Activated CD8-positive, alpha-beta memory T cell treated with anti-CD3 and anti-CD28 coated beads, Interleukin-2, amount 50 U/mL, for 24 hours (primary cell): Measurements from ENCODE around the gene PPP6R1.

Experiments
- DNase-seq: peaks from one replicate; pipeline ENCODE4 v3.0.0-alpha.2; 2020; ENCODE audit errors: extremely low read depth

The PPP6R1 gene, protein sequence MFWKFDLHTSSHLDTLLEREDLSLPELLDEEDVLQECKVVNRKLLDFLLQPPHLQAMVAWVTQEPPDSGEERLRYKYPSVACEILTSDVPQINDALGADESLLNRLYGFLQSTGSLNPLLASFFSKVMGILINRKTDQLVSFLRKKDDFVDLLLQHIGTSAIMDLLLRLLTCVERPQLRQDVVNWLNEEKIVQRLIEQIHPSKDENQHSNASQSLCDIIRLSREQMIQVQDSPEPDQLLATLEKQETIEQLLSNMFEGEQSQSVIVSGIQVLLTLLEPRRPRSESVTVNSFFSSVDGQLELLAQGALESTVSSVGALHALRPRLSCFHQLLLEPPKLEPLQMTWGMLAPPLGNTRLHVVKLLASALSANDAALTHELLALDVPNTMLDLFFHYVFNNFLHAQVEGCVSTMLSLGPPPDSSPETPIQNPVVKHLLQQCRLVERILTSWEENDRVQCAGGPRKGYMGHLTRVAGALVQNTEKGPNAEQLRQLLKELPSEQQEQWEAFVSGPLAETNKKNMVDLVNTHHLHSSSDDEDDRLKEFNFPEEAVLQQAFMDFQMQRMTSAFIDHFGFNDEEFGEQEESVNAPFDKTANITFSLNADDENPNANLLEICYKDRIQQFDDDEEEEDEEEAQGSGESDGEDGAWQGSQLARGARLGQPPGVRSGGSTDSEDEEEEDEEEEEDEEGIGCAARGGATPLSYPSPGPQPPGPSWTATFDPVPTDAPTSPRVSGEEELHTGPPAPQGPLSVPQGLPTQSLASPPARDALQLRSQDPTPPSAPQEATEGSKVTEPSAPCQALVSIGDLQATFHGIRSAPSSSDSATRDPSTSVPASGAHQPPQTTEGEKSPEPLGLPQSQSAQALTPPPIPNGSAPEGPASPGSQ

GRCh38 chr19:55258828-55259539 lies at the start of gene PPP6R1:
Gene PPP6R1, minus strand, starts transcription at chr19:55259017. Its CDS starts 11,914 bp downstream, at chr19:55247103.
- peak; percentile 88 for DNase-seq

DNA sequence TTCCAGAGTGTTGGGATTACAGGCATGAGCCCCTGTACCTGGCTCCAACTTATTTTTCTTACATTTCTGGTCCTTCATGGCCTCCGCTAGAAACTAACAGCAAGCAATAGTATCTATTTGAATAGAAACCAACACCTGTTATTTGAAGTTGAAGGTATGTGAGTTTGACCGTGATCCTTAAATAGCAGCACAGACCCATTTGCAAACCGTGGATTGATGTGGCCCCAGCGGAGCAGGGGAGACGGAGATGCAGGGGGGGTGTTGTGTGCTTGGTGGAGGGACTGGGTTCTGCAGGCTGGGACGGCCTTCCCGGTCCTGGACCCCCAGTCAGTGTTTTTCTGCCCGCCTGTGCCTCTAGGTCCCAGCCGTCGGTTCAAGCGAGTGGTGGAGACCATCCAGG lies 49.5 kb upstream of the PPP6R1 start:
- no peak for DNase-seq

- no peak for DNase-seq
Measured at GRCh38 chr19:55306712-55307111, 47.9 kb upstream of the PPP6R1 start.

GRCh38 chr19:55305983-55306562 lies 47.3 kb upstream of the PPP6R1 start:
- no peak for DNase-seq

GRCh38 chr19:55305491-55305890 lies 46.7 kb upstream of the PPP6R1 start:
- DNase-seq, result peak; percentile 9

DNA sequence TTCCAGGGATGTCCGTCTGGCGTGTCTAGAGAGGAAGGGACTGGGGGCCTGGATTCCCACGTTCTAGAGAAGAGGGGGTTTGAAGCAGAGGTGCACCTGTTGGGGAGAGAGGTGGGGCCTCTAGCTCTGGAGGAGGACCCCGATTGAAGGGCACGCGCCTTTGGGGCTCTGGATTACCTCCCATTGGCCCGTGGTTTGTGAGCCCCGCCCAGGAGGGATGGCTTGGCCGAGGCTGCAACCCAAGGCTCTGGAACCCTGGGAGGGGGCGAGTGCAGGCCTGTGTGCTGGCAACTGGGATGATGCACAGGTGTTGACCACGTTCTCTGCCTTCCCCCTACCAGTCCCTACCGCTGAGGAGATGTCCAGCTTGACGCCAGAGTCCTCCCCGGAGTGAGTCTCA lies 46.2 kb upstream of the PPP6R1 start:
- DNase-seq, result no peak

GRCh38 chr19:55304279-55304978 lies 45.6 kb upstream of the PPP6R1 start:
- no peak for DNase-seq

DNA sequence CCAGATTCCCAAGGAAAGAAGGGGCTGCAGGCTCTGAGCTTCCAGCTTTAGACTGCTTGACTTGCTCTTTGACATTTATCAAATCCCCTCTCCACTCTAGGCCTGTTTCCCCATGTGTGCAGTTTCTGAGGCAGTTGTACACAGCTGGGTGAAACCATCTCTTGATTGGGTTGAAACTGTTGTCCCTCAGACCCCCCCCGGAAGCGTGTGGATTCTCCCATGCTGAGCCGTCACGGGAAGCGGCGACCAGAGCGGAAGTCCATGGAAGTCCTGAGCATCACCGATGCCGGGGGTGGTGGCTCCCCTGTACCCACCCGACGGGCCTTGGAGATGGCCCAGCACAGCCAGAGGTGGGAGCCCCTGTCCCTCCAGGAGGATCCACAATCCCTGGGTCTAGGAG lies 44.7 kb upstream of the PPP6R1 start:
- no peak for DNase-seq

DNA sequence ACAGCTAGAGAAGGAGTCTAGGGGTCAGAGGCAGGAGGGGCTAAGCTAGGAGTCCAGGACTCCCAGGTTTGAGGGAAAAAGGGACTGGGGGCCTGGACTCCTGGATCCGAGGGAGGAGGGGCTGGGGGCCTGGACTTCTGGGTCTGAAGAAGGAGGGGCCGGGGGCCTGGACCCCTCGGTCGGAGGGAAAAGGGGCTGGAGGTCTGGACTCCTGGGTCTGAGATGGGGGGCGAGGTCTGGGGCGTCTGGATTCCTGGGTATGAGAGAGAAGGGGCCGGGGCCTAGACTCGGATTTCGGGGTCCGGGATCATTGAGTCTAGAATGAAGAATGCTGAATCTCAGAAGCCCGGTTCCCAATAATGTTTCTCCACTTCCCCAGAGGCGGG lies 43.5 kb upstream of the PPP6R1 start:
- DNase-seq, result no peak

DNA sequence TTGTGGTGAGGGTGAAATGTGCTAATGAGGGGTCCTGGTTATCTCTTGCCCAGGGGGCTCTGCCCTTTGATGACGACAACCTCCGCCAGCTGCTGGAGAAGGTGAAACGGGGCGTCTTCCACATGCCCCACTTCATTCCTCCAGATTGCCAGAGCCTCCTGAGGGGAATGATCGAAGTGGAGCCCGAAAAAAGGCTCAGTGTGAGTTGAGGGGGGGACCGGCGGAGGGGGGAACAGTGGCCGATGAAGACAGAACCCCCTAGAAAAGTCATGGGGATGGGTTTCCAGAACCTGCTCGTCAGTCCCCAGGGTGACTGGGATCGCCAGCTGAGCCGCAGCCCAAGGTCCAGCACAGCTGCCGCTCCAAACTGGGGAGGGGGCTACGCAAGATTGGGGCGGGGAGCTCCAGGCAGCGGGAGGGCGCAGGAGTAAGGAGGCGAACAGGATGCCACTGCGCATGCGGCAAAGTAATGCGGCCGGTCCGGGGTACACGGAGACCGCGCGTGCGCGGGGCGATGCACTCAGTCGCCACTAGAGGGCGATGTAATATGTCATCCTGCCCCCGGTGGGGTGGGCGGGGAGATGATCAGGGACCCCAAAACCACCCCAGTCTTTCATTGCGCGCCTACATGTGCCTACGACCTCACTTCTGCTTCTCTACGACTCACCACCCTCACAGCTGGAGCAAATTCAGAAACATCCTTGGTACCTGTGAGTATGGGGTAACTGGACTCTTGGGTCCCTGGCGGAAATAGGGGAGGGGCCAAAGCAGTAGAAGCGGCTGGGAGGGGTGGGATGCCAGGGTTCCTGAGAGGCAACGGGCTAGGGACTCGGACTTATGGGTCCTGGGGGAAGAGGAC lies 42.9 kb upstream of the PPP6R1 start:
- DNase-seq, result peak; percentile 91

GRCh38 chr19:55300886-55301458 lies 42.2 kb upstream of the PPP6R1 start:
- DNase-seq, result no peak

GRCh38 chr19:55299991-55300390 lies 41.2 kb upstream of the PPP6R1 start:
- no peak for DNase-seq

GRCh38 chr19:55297267-55297666 lies 38.5 kb upstream of the PPP6R1 start:
- DNase-seq, result no peak

GRCh38 chr19:55289117-55289796 lies 30.4 kb upstream of the PPP6R1 start:
- no peak for DNase-seq

DNA sequence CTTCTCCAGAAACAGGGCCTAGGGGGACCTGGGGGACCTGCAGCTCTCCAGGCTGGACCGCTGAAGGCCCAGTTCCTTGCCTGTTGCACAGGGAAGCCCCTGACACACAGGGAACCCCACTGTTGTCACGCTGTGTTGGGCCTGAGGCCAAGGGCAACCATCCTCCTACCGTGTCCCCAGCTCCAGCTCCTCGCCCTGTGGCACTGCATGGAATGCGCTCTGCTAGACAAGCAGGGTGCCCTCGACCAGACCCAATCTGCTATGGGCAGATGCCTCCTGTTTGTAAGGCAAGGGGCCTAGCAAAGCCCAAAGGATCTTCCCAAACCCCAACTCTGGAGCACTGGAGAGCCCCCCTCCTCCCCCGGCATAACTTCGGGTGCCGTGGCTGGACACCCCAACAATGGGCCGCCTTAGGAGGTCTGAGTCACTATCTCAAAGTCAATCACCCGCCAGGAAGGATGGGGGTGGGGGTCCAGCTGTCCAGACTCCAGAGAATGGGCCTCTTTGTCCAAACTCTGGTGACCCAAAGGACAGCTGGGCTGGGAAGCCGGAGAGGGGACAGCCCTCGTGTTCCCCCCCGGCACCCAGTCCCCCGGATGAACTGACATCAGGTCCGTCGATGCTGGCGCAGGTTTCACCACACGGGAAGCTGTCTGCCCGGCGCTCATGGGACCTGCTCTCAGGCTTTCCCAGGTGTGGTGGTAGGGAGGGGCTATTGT lies 28.7 kb upstream of the PPP6R1 start:
- no peak for DNase-seq

GRCh38 chr19:55285229-55285890 lies 26.5 kb upstream of the PPP6R1 start:
- no peak for DNase-seq

DNA sequence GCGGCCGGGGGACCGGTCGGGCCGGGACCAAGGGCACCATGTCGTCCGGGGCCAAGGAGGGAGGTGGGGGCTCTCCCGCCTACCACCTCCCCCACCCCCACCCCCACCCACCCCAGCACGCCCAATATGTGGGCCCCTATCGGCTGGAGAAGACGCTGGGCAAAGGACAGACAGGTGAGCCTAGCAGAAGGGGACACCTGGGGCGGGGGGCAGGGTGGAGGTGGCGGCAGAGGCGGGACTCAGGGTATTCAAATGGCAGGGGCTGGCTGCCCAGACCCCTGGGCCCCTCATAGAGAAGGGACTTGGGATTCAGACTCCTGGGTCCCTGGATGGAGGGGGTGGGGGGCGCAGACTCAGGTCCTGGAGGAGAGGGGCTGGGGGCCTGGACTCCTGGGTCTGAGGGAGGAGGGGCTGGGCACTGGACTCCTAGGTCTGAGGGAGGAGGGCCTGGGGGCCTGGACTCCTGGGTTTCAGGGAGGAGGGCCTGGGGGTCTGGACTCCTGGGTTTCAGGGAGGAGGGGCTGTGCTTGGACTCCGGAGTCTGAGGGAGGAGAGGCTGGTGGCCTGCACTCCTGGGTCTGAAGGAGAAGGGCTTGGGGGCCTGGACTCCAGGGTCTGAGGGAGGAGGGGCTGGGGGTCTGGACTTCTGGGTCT lies 25.7 kb upstream of the PPP6R1 start:
- DNase-seq, result no peak
